Kidney glomerular epithelial cell (primary cell): ENCODE results near the gene SUGP2.

Experiments
- DNase-seq: peaks from one replicate; lab custom pipeline; 2025; lab: John Stamatoyannopoulos, UW

The SUGP2 gene

DNA sequence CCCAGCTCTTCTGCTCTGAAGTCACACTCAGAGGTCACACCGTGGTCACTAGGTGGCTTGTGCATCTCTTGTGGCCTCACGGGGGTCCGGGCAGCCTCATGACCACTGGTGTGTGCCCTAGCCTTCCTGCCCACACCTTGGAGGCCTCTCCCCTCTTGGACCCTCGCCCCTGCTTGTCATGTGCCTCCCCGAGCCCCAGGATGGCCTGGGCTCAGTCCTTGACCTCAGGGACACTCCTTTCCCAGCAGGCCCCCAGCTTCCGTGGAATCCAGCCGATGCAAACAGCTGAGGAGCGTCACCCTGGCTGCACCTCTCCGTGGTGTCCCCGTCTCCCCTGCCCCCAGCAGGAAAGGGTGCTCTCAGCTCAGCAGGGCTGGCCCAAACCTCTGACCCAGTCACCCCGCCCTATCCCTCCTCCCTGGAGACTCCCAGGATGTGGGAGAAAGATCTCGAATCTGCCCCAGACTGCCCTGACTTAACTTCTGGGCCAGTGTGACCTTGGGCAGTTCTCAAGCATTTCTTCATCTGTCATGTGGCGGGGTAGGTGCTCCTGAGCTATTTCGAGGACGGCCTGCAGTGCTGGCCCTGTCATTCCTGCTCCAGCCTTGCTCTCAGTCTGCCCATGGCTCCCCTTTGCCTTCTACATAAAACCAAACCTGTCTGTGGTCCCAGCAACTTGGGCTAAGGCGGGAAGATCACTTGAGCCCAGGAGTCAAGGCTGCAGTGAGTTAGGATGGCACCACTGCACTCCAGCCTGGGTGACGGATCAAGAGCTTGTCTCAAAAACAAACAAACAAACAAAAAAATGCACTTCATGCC lies 25.9 kb upstream of the SUGP2 start:
- DNase-seq: no peak

DNA sequence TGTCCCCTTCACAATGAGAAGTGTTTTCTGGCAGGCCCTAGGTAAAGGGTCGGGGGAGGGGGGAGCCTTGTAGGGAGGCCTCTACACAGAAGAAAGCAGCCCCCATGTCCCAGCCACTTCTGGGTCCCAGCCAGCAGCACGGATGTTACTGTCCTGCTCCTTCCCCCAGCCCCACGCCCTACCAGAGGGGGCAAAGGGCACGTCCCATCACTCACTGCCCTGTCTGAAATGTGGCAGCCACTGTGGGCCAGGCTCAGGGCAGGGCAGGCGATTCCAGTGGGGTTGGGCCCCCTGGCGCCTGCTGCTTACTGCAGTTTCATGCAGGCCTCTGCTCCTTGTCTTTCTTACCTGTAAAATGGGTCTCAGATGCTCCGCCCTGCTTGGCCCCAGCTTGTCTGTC lies 24.4 kb upstream of the SUGP2 start:
- no peak for DNase-seq

- no peak for DNase-seq
Measured at GRCh38 chr19:19057317-19057716, 24.0 kb upstream of the SUGP2 start.

GRCh38 chr19:19056636-19057275 lies 23.4 kb upstream of the SUGP2 start:
- DNase-seq: no peak

- no peak for DNase-seq
Measured at GRCh38 chr19:19055701-19056100, 22.4 kb upstream of the SUGP2 start.

DNA sequence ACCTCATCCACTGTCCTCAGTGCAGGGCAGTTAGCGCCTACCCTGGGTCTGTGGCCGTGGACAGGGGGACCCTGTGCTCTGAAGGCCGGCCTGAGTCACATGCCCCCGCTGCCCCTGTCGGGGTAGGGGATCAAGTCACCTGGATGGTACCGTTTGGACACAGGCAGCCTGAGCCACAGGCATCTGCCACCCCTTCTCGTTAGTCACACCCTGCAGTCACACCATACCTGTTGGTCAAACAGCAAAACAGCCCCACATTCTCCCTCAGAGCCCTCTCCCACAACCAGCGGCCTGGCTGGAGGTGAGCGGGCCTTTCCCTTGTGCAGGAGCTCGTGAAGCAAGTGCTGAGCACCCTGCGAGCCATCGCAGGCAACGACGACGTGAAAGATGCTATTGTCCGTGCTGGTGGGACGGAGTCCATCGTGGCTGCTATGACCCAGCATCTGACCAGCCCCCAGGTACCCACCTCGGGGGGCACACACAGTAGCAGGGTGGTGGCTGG lies 21.7 kb upstream of the SUGP2 start:
- DNase-seq: no peak

GRCh38 chr19:19054315-19054938 lies 21.1 kb upstream of the SUGP2 start:
- no peak for DNase-seq

GRCh38 chr19:19053508-19054314 lies 20.4 kb upstream of the SUGP2 start:
- peak; percentile 7 for DNase-seq

DNA sequence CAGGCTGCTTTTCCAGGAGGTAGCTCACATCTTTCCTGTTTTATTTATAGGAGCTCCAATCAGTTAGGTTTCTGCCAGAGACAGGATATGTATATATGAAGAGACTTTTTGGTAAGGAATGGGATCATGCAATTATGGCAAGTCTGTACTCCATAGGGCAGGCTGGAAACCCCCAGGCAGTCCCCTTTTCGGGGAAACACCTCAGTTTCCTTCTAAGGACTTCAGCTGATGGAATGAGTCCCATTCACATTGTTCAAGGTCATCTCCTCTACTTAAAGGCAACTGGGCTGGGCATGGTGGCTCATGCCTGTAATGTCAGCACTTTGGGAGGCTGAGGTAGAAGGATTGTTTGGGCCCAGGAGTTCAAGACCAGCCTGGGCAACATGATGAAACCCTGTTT lies 19.6 kb upstream of the SUGP2 start:
- DNase-seq: no peak

GRCh38 chr19:19051478-19052213 lies 18.3 kb upstream of the SUGP2 start:
- no peak for DNase-seq

- DNase-seq: no peak
Measured at GRCh38 chr19:19050731-19051130, 17.4 kb upstream of the SUGP2 start.

DNA sequence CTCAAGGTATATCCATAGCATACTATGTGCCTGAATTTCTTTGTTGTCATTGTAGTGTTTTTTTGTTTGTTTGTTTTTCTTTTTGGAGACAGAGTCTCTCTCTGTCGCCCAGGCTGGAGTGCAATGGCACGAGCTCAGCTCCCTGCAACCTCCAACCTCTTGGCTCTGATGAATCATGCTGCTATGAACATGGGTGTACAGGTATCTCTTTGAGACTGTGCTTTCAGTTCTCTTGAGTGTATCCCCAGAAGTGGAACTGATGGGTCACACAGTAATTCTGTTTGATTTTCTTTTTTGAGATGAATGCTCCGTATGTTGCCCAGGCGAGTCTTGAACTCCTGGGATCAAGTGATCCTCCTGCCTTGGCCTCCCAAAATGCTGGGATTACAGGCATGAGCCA lies 16.8 kb upstream of the SUGP2 start:
- DNase-seq: no peak

DNA sequence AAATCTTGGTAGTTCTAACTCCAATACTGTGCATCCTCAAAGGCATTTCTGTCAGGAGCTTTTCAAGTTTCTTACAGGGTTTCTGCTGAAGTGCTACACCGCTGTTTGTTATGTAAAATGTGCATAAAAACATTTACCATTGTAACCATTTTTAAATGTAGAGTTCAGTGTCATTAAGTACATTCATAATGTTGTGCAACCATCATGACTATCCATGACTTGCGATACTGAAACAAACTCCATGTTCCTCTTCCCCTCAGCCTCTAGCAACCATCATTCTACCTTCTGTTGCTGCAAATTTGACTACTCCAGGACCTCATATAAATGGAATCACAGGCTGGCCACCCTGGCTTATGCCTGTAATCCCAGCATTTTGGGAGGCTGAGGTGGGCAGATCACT lies 16.1 kb upstream of the SUGP2 start:
- DNase-seq: no peak

- DNase-seq: no peak
Measured at GRCh38 chr19:19043881-19044280, 10.6 kb upstream of the SUGP2 start.

DNA sequence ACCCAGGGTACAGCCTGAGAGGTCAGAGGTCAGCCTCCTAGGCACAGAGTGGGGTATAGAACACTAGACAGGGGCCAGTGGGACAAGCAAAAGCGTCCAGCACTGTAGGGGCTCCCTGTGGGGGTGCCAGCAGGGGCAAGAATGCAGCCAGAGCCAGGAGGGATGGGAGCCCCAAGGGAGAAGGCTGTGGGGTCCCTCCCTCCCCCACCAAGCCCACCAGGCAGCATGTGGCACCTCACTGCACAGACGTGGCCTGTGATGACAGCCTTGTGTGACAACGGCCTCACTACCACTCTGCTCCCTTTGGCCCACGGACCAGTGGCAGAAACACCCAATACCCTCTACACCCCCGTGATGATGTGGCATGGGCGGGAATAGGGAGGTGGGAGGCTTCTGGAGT lies 10.2 kb upstream of the SUGP2 start:
- no peak for DNase-seq

DNA sequence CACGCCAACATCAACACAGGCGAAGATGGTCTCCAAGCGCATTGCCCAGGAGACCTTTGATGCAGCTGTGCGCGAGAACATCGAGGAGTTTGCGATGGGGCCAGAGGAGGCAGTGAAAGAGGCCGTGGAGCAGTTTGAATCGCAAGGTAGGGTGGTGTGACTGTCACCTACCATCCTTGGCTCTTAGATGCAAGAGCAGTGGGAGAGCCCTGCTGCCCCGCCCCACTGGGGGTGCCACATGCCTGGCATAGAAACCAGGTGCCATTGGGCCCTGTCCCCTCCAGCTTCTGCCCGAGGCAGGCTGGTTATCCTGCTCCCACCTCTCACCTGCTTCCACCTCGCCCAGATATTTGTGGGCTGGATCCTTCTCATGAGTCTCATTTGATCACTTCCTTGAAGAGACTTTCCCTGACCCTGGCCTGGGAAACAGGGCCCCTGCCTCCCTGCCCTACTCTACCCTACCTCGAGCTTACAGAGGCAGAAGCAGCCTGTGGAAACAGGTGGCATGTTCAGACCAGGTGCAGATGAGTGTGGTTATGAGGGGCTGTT lies 9.5 kb upstream of the SUGP2 start:
- no peak for DNase-seq

DNA sequence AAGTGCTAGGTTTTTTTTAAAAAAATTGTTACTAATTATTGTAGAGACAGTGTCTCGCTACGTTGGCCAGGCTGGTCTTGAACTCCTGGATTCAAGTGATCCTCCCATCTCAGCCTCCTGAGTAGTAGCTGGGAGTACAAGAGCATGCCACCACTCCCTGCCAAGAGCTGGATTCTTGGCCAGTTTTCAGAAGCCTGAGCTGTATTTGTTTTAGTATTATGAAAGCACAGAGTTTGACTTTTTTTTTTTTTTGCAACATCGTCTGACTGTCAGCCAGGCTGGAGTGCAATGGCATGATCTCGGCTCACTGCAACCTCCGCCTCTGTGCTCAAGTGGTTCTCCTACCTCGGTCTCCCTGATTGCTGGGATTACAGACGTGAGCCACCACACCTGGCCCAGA lies 7.1 kb upstream of the SUGP2 start:
- DNase-seq: no peak

DNA sequence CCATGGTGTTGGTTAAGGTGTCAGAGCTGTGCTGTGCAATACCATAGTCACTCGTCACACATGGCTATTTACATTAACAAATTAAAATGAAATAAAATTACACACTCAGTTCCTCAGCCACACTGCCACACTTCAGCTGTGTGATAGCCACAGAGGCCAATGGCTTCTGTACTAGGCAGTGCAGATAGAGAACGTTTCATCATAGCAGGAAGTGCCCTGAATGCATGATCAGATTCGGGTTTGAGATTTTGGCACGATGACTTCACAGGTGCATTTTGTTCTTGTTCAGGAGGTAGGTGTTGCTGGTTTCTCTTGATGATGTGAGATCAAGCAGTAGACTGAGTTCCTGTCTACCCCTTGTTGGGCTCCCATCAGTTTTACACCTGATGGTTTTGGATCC lies 6.6 kb upstream of the SUGP2 start:
- no peak for DNase-seq

DNA sequence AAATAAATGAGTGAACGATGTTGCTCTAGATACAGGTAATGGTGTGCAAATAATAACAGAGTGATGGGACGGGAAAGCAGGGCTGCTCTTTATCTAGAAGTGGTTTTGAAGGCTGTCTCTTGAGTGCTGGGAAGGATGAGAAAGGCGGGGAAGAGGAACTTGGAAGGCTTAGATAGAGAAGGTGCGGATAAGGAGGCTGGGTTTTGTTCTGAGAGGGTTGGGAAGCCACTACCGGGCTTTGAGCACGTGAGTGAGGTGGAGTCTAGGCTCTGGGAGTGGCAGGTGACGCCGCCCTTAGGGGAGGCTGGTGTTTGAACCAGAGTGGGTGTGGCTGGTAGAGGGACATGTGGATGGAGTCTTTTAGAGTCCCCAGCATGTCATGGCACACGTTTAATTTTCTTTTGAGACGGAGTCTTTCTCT lies 897 bp upstream of the SUGP2 start:
- DNase-seq: peak; percentile 17

DNA sequence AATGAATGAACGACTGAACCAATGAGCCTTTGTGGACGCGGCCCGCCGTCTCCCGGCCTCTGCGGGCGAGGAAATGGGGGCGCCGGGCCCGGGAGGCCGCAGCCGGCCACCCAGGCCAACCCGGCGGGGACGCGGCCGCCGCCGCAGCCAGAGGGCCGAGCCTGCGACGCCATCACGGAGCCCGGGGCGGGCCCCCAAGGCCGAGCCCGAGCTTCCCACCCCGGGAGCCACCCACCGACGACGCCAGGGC lies 216 bp downstream of the SUGP2 start:
- DNase-seq: no peak

DNA sequence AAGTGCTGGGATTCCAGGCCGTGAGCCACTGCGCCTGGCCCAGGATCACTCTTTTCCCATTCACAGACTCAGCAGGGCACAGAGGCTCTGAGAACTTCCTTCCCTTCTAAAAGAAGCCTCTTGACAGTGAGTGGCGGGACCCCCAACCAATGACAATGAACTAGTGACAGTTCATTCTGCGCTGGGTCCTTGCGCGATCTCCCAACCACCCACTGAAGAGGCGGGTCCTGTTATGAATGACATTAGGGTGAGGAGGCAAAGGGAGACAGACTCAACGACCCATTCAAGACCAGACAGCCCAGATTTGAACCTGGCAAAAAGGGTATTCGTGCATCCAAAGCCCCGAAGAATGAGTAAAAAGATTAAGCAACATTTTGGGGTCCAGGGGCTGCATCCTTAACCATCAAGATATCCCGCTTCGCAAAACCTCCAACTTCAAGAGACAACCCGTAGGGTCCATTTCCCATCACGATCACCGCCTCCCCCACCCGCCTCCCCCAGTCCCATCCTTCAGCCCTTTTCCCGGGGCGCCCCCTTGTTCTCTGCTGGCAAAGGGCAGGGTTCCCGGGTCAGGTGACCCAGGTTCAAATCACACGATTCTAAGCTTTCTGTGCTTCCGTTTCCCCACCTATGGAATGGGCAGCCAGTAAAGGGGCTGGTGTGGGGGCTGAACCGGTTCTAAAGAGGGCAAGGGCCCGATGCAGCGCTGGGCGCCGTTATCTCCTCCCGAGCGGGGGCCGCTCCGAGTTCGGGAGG lies 719 bp downstream of the SUGP2 start:
- peak; percentile 70 for DNase-seq
